HG03378 (cell line): ENCODE data around the gene GPATCH3.
"Not testable (repeated sequence)": the region's sequence is repeated elsewhere in the genome, so short reads cannot be mapped to it uniquely, and the experiment has no call there.

Experiments used
- ATAC-seq: cut with Tn5 transposase; IDR thresholded peaks from one replicate; pipeline ENCODE4 v1.9.1; 2021; ENCODE audit warnings: mild to moderate bottlenecking, moderate library complexity; ENCODE audit not compliant: unreplicated experiment

The GPATCH3 gene

DNA sequence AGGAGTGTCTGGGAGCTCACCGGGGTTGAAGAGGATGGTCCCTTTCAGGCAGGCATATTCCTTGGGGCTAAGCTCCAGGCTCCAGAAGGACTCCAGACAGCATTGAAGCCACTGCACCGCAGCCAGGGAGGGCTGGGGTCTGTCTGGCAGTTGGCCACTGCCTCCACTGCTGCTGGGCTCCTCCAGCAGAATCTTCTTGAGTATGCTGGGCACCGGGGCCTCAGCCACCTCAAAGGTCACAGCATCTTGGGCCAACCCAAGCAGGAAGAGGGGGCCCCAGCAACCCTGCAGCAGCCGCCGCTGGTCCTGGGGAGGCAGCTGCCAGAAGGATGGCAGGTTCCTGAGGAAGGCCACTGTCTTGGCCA is 13.1 kb upstream of the GPATCH3 start:
- ATAC-seq = no peak

GRCh38 chr1:26912147-26912490 is 11.9 kb upstream of the GPATCH3 start:
- no peak for ATAC-seq

DNA sequence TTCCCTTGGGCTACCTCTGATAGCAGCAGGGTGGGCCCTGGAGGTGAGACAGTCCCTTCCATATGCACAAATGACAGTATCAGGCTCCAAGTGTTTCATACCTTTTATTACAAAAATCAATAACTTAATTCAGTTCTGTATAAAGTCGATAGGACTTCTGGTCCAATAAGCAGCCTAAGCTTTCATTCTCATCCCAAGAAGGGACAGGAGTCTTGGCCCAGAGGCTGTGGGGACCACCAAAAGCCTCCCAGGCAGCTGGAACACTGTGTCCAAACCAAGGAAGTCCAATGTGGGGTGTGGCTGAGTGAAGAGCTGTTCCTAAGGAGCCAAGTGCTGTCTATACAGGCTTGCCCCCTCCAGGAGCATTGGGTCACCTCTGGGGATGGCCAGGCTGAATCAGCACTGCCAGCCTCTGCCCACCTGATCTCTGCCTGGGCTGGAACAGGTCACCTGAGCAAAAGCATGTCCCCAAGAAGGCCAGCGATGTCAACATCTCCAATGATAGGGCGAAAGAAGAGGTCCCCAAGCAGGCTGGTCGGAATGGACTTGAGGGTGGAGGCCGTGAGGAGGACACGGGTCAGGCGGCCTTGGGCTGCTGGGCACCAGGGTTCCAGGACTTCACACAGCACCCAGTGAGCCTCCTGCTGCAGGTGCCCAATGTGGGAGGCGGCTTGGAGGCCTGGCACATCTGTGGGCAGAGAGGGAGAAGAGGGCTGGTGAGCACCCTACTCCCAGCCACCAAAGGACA is 11.3 kb upstream of the GPATCH3 start:
- ATAC-seq = no peak

DNA sequence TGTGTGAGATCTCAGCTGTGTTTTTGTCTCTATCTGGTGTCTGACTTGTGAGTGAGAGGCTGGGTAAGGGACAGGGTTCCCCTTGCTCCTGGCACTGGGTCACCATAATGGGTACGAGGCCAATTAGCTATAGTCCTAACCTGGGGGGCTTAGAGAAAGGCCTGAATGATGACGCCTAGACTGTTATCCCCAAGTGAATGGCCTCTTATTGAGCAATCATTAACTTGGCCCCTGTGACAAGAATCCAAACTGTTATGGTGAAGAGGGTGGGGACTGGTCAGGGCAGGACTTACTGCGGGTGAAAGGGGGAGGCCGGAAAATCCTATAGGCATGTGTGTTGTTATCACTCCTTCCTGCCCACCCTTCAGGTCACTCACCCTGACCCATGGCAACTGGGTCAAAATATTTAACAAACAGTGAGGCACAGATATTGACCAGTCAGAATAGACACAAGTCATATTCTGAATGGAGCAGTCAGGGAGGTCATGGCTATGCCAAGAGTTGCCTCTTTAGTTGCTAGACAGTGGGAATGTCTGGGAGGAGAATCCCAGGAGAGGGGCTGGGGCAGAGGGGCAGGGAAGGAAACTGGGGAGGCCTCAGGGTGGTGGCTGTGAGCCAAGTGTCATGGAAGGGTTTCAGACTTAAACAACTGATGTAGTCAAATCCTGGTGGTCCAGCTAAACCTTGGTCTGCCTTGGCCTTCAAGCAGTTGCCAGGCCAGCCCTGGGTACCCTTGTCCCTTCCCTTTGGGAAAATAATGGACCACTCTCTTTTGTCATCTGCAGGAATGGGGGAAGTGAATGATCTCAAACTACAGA is 10.3 kb upstream of the GPATCH3 start:
- ATAC-seq = no peak

DNA sequence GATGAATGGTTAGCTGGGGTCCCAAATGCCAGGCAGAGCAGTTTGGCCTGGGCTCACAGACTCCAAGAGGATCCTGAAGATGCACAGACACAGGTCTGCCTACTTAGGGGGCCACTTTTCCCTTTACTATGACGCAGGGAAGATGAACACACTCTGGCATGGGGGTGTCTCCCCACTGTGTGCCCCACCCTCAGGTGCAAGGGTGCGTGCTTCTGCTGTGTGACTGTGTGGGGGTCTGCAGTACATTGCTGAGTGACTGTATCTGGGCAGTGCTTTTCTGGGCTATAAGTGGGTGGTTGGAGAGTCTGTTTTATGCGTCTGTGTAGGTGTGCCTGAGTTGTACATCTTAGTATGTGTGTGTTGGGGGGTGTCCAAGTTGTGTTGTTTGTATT is 9.7 kb upstream of the GPATCH3 start:
- no peak for ATAC-seq

- no peak for ATAC-seq
Observed at GRCh38 chr1:26907071-26907917, 7.0 kb upstream of the GPATCH3 start.

GRCh38 chr1:26900815-26901511 is 696 bp upstream of the GPATCH3 start:
- ATAC-seq = no peak

DNA sequence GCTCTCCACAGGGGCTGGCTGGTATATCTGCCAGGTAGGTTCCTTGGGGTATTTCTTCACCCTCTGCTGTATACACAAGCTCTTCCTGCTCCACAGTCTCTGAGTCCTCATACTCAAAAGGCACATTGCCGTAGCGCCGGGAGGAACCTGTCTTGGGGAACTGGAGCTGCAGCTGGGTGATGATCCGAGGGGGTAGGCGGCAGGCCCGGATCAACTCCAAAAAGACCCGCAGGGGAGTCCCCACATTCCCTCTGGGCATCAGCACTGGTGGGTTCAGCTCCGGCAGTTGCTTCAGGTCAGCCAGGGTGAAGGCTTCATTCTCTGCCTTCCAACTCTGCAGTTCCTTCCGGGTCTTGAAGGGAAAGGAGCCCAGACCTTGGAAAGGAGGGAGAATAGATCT is 2.9 kb downstream of the GPATCH3 start:
- ATAC-seq = no peak

DNA sequence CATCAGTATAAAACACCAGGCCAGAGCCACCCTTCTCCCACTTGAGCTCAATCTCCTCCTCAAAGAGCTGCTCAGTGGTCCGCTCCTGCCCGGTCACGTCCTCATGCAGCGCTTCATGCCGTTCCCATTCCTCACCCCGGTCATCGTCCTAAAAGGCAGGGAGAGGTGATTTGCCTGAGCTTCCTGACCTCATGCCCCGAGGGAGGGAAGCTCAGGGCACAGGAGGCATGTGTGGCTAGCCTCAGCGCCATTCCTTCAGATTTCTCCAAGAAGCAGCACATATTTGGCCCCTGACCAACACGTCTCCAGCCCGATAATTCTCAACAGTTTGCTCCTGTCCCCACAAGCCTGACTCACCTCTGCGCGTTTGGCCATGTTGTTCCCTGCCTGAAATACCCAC is 6.0 kb downstream of the GPATCH3 start:
- ATAC-seq = no peak

DNA sequence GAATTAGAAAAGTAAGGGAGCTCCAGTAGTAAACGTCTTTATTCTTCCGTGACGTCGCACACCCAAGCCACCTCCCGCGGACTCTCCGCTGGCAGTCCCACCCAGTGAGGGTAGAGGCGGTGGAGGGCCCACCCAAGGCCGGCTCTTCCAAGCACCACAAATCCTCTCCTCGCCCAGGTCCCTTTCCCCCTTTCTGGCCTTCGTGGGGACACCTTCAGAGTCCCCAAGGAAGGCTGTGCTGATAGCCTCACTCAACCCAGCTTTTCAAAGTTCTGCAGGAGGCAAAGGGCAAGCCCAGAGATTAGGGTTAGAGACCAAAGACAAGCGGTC is 9.8 kb downstream of the GPATCH3 start:
- ATAC-seq = peak; percentile 12

- ATAC-seq = peak; percentile 61
Observed at GRCh38 chr1:26889551-26890466, 10.5 kb downstream of the GPATCH3 start, which contains the start of gene GPN2. TSS of gene GPN2 (minus strand) at chr1:26890283. CDS start at chr1:26890096, 187 bp downstream.

DNA sequence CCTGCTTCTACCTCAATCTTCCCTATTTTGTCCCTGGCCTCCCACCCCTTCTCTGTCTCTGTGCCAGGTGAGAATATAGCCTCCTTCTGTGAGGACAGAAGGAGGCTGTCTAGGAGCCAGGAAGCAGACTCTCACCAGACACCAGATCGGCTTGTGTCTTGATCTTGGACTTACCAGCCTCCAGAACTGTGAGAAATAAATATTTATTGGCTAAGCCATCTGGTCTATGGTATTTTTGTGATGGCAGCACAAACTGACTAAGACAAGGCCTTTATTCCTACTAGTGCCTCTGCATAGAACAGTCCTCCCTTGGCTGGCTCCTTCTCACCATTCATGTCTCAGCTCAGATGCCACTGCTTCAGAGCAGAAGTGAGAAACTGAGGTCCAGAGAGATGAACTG is 12.0 kb downstream of the GPATCH3 start:
- ATAC-seq = no peak

GRCh38 chr1:26887125-26887524 is 13.1 kb downstream of the GPATCH3 start:
- no peak for ATAC-seq

DNA sequence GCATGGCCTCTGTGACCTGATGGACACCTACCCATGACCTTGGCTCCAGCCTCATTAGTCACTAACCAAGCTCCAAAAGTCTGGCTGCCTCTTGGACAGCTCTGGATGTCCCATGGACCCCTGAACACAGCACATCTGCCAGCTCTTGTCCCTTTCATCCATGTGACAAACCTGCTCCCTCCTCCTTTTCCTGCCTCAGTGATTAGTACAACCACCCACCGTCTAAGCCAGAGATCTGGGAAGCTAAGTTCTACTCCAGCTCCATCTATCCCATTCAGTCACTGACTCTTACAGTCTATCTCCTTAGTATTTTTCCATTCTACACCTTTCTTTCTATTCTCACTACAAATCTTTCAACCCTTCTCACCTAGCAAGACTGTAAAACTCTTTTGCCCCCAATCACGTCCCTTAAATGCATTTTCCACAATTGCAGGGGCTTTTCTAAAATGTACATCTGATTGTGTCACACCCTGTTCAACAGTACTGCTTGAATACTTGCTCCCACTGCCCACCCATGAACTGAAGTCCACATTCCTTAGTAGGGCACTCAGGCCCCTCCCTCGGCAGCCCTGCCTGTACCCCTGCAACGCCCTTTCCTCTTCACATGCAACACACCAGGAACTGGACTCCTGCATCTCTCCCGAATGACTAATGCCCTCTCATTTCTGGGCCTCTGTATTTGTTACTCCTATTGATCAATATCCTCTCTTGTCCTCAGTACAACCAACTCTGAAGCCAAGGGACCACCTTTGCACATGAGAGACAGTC is 17.4 kb downstream of the GPATCH3 start:
- no peak for ATAC-seq

DNA sequence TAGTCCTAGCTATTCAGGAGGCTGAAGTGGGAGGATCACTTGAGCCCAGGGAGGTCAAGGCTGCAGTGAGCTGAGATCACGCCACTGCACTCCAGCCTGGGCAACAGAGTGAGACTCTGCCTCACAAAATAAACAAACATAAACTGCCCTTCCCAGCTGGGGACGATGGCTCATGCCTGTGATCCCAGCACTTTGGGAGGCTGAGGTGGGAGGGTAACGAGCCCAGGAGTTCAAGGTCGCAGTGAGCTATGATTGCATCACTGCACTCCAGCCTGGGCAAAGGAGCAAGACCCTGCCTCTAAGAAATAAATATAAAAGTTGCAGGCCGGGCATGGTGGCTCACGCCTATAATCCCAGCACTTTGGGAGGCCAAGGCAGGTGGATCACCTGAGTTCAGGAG is 18.7 kb downstream of the GPATCH3 start:
- ATAC-seq = not testable (repeated sequence)

GRCh38 chr1:26879793-26880192 is 20.5 kb downstream of the GPATCH3 start:
- no peak for ATAC-seq

DNA sequence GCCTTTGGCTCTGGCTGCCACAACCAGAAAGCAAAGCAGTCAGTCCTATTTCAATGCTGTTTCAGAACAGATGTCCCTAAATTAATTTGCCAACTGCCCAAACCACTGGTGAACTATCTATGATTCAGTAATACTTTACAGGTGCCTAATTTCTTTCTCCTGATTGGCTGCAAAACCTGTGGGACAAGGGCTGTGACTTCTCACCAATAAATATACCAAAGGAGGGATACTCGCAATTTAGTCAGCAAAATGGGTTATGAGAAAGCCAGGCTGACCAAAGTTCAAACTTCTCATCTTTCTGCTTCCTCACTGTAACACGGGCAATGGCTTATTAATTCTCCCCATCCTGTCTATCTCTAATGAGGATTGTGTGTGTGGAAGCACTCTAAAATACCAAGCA is 22.9 kb downstream of the GPATCH3 start:
- ATAC-seq = no peak

DNA sequence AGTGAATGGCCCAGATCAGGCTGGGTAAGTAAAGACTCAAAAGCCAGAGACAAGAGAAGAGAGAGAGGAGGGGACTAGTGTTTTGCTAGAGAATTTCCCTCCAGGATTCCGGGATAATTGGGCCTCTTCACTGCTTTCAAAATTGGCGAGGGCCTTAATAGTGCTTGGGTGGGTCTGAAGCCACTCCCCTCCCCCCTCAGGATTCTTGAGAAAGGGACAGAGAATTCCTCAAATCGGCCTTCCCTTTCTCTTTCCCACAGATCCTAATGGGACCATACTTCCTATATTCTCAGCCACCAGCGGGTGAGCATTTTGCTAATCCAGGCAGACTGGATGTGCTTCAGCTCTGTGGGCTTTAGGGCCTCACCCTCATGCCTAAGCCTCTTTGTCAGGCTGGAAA is 25.4 kb downstream of the GPATCH3 start:
- ATAC-seq = no peak

DNA sequence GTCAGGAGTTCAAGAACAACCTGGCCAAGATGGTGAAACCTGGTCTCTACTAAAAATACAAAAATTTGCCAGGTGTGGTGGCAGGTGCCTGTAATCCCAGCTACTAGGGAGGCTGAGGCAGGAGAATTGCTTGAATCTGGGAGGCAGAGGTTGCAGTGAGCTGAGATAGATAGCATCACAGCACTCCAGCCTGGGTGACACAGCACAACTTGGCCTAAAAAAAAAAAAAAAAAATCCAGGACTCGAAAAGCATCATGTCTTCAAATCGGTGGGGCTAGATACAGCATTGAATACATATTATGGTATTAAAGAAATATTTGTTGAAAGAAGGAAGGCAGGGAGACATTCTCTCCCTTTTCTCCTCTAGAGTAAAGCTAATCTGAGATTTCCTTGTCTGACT is 27.2 kb downstream of the GPATCH3 start:
- ATAC-seq = not testable (repeated sequence)
